ENCODE measurements around the gene SLC46A2.

Gene SLC46A2

DNA sequence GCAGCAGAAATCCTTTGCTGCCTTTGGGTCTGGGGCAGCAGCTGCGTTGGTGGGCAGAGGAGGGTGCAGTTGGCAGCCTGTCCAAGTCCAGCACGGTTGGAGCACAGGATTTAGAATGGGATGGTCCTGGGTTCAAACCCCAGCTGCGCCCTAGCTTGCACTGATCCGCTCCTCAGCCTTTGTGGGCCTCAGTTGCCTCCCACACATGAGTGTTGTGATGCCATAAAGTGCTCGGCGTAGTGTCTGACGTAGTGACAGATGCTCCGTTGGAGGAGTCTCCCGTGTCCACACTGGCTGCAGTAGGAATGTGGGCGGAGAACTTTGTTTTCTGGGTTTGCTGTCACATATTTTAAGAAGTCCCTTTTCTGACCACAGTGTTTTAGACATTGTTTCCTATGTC is 36.0 kb downstream of the SLC46A2 start:
- DNase-seq (ENCODE audit: low read depth): no peak
- TF ChIP-seq, protein P1, sequence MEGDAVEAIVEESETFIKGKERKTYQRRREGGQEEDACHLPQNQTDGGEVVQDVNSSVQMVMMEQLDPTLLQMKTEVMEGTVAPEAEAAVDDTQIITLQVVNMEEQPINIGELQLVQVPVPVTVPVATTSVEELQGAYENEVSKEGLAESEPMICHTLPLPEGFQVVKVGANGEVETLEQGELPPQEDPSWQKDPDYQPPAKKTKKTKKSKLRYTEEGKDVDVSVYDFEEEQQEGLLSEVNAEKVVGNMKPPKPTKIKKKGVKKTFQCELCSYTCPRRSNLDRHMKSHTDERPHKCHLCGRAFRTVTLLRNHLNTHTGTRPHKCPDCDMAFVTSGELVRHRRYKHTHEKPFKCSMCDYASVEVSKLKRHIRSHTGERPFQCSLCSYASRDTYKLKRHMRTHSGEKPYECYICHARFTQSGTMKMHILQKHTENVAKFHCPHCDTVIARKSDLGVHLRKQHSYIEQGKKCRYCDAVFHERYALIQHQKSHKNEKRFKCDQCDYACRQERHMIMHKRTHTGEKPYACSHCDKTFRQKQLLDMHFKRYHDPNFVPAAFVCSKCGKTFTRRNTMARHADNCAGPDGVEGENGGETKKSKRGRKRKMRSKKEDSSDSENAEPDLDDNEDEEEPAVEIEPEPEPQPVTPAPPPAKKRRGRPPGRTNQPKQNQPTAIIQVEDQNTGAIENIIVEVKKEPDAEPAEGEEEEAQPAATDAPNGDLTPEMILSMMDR (conservative IDR thresholded peaks at IDR 0.05; ENCODE audit: low read depth, low read length): no peak
- no peak overlapping the region for H3K4me3 ChIP-seq (ENCODE audit: low read length)

DNA sequence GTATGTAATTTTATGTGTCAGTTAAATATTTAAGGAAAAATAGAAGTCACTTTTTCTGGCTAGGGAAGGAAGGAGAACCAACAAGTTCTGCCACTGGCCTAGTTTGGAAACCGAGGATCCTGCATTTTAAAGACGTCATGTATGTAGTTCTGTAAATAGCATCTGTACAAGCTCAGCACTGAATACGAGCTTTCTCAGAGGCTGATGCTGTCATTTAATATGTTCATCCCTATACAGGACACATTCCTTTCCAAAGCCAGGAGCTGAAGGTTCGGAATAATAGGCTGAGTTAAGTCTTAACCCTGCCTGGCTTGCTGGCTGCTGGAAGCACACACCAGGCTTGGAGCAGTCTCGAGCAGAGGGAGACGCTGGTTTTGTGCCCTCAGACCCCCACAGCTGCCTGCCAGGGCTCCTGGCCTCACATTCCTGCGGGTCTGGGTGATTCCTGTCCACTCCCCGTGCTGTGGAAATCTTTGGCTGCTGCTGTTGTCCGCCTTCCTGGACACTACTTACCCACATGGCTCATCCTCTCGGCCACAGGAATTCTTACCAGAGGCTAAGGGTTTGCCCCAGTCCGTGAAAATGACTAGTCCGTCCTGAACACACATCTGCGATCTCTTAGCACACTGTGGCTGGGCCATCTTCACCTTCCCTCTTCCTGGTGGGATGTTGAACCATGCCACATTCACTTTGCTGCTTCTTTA is 36.6 kb downstream of the SLC46A2 start:
- TF ChIP-seq, protein P1 (conservative IDR thresholded peaks at IDR 0.05; ENCODE audit: low read depth, low read length): no peak
- no peak overlapping the region for H3K4me3 ChIP-seq (ENCODE audit: low read length)
- DNase-seq (ENCODE audit: low read depth): no peak

DNA sequence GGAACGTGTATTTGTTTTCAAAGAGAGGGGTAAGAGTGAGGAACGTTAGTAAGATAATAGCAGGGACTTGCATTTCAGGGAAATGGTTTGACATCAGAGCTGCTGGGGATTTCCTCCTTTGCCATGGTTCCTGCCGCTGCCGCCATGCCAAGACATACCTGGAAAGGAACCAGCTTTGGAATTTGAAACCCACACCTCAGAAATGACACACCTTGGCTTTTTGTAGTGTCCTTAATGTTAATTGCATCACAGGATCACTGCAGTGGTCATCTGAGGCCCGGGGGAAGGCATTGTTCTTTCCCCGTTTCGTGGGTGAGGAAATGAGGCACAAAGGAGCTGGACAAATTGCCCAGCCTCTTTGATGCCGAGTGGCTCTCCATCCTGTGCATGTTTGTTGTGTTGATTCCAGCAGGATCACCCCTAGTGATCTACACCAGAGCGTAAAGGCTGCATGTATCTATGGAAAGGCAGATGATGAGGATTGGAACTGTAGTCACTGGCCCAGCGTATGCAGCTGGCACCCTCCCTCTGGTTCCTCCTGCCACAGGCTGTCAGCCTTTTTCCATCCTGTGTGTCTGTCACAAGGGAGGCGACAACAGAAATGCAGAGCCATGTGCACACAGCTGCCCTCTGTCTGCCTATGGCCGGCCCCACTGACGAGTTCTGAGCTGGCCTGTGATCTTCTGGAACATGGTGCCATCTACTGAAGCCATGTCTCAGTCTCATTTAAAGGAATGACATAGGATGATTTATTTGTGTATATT is 37.8 kb downstream of the SLC46A2 start:
- no peak overlapping the region for H3K4me3 ChIP-seq (ENCODE audit: low read length)
- DNase-seq (ENCODE audit: low read depth): no peak
- TF ChIP-seq, protein P1 (conservative IDR thresholded peaks at IDR 0.05; ENCODE audit: low read depth, low read length): no peak

DNA sequence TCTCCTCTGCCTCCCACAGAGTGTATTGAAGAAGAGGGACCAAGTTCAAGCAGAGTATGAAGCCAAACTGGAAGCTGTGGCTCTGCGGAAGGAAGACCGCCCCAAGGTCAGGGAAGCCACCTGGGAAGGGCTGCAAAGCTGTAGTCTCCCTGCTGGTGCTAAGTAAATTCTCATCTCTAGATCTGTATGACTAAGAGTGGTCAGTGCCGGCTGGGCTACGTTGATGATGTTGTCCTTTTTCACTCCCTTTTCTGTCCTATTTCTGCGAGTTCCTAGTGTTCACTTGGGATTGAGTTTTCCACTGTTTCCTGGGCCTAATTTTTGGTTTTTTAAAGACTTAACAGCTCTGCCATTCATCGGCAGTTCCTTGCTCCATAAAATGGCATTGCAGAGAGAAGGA is 39.8 kb downstream of the SLC46A2 start:
- no peak overlapping the region for H3K4me3 ChIP-seq (ENCODE audit: low read length)
- TF ChIP-seq, protein P1 (conservative IDR thresholded peaks at IDR 0.05; ENCODE audit: low read depth, low read length): no peak

DNA sequence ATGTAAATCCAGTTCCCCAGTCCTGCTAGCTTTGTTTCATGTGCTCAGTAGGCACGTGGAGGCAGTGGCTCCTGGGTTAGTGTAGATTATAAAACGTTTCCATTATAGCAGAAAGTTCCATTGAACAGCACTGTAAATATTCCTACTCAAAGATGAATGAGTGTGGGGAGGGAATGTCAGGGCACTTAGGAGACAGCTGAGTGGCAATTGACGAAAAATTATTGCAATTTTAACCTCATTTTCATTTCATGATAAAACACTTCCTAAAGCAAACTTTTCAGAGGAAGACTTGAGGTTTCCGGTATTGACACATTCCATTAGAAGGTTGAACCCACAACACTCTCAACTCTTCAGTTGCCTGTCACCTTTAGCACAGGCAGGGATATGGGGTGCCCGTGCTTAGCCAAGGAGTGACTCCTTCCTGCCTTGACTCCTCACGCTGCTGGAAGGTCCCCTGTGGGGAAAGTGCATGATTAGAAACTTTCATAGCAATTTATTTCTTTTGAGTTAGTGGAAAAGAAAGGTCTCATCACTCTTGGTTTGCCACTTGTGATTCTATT is 41.2 kb downstream of the SLC46A2 start:
- DNase-seq (ENCODE audit: low read depth): no peak
- TF ChIP-seq, protein P1 (conservative IDR thresholded peaks at IDR 0.05; ENCODE audit: low read depth, low read length): no peak
- H3K4me3 ChIP-seq (ENCODE audit: low read length): no peak overlapping the region

More for the DNA sequence above, 39.8 kb downstream of the SLC46A2 start:
- no peak for DNase-seq (ENCODE audit: low read depth)

DNA sequence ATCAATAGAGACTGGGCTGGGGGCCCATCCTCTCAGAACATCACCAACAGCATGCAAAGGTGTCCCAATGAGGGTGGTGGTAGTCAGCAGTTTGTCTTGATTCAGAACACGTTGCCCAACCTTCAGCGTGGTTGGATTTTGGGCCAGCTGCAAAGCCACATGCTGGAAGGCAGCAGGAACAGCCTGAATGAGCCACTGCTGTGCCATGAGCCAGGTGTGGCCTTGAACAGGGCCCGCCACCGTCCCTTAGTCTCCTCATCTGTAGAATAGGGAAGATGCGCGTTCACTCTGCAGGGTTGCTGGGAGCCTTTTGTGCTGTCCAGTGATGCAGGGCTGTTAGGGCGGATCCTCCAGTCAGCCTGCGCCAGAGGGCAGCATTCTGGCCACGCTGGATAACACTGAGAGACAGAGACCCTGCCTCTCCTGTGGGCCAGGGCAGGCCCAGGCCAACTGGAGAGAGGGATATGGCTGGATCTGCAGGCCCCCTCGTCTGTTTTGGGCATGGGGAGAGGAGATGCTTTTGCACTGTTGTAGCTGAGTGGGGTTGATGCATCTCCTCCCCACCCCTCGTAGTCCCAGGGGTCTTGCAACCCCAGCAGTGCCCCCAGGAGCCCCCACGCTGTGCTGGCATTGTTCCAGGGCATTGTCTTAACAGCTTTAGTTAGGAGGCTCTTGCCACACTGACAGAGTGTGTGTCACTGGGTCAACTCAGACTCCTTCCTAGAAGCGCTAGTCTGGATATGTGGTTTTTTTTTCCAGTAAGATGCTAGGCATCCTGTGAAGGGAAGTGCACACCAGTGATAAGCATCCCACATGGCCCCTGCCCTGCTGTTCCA is 42.1 kb downstream of the SLC46A2 start:
- H3K4me3 ChIP-seq (ENCODE audit: low read length): no peak overlapping the region
- DNase-seq (ENCODE audit: low read depth): no peak
- TF ChIP-seq, protein P1 (conservative IDR thresholded peaks at IDR 0.05; ENCODE audit: low read depth, low read length): no peak

All from retinal pigment epithelial cell (primary cell).